Activated T-helper 9 cell treated with anti-CD3 and anti-CD28 coated beads, Interleukin-2, amount 50 U/mL, for 16 hours (primary cell): ENCODE measurements around the gene MCM3AP.
"Not testable (repeated sequence)": the region's sequence is repeated elsewhere in the genome, so short reads cannot be mapped to it uniquely, and the experiment has no call there.

Experiments
- DNase-seq: peaks from one replicate; pipeline ENCODE4 v3.0.0-alpha.2; 2020; ENCODE audit warnings: low read depth

The MCM3AP gene

GRCh38 chr21:46203203-46203600 lies 82.2 kb downstream of the MCM3AP start:
- no peak for DNase-seq

- DNase-seq, result no peak
These were observed 82.7 kb downstream of the MCM3AP start for GRCh38 chr21:46202592-46203202.

DNA sequence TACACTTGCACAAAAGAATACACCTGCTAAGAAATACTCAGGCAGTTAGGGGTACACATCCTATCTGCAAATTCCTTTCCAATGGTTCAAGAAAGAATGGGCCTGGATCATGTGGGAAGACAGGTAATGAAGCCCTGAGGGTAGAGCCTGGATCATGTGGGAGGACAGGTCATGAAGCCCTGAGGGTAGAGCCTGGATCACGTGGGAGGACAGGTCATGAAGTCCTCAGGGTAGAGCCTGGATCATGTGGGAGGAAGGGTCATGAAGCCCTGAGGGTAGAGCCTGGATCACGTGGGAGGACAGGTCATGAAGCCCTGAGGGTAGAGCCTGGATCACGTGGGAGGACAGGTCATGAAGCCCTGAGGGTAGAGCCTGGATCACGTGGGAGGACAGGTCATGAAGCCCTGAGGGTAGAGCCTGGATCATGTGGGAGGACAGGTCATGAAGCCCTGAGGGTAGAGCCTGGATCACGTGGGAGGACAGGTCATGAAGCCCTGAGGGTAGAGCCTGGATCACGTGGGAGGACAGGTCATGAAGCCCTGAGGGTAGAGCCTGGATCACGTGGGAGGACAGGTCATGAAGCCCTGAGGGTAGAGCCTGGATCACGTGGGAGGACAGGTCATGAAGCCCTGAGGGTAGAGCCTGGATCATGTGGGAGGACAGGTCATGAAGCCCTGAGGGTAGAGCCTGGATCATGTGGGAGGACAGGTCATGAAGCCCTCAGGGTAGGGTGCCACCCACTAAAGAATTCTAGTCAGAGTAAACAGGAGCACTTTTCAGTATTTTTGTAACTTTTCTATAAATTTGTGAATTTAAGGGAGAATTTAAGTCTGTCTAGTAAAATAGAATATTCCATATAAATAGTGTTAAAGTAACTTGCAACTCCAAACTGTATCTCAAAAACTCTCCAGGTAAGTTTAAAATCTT lies 84.3 kb downstream of the MCM3AP start:
- not testable (repeated sequence) for DNase-seq

GRCh38 chr21:46199436-46200373 lies 85.7 kb downstream of the MCM3AP start:
- no peak for DNase-seq

GRCh38 chr21:46196733-46197132 lies 88.7 kb downstream of the MCM3AP start:
- no peak for DNase-seq

GRCh38 chr21:46195595-46196195 lies 89.7 kb downstream of the MCM3AP start:
- no peak for DNase-seq

DNA sequence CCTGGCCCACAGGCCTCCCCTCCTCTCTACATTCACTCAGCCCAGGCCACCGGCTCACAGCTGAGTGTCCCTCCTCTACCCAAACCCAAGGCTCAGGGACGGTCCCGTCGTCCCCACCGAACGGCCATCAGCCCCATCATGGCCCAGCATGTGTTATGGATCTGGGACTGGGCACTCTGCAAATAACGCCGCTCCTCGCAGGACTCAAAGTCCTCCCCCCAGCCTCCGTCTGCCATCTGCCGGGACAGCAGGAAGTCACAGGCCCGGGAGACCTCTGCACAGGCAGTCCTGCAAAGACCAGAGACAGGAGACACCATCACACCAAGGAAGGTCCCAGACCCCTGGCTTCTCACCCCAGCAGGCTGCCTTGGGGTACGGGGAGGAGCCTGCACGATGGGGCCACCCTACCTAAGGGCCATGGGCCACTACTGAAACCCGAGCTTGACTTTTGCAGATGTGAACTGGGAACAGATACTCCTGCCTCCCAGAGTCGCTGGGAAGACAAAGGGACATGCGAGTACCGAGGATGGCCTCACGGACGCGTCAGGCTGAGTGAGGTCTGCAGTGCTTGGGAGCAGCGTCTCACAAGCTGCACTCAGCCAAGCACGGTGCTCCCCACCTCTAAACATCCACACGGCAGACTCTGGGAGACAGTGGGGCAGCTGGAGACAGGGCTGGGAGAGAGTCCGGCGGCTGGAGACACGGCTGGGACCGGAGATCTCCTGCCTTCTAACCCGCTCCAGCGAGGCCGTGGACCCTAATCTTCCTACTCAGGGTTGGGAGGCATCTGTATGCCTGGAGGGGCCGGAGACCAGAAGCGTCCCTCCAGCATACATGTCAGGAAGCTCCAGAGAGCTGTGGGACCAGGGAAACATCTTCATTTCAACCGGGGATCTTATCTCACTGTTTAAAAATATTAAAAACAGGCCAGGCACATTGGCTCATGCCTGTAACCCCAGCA lies 90.8 kb downstream of the MCM3AP start:
- no peak for DNase-seq

GRCh38 chr21:46193829-46194373 lies 91.5 kb downstream of the MCM3AP start:
- DNase-seq, result no peak

GRCh38 chr21:46191686-46192575 lies 93.5 kb downstream of the MCM3AP start:
- DNase-seq, result no peak

DNA sequence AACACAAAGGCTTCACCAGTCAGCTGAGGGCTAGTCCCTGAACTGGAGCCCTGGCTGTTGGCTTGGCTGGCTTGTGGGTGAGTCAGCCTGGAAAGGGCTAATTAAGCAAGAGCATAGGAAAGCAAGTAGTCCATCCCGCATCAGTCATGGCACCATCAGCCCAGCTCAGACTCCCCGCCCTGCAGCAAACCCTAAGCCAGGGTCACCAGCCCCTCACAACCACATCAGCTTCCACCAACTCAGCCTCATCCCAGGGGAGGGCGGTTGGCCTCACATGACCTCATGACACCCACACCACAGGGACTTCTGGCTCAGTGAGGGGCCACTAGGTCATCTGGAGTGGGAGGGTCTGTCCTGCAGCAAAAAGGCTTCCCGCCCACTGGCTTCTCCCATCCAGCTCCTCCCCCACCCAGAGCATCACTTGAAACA lies 94.1 kb downstream of the MCM3AP start:
- no peak for DNase-seq

GRCh38 chr21:46190491-46191131 lies 94.8 kb downstream of the MCM3AP start:
- DNase-seq, result no peak

GRCh38 chr21:46189959-46190490 lies 95.4 kb downstream of the MCM3AP start:
- no peak for DNase-seq

- DNase-seq, result no peak
These were observed 96.0 kb downstream of the MCM3AP start for GRCh38 chr21:46189213-46189958.

- DNase-seq, result no peak
These were observed 96.9 kb downstream of the MCM3AP start for GRCh38 chr21:46188226-46189212.

GRCh38 chr21:46187814-46188213 lies 97.6 kb downstream of the MCM3AP start:
- DNase-seq, result no peak

GRCh38 chr21:46187261-46187660 lies 98.2 kb downstream of the MCM3AP start:
- no peak for DNase-seq

GRCh38 chr21:46185716-46186115 lies 99.7 kb downstream of the MCM3AP start:
- DNase-seq, result no peak
